NB4 (cell line): ENCODE data around the gene RPS27.
"Not testable (repeated sequence)": the region's sequence is repeated elsewhere in the genome, so short reads cannot be mapped to it uniquely, and the experiment has no call there.

Experiments
- DNase-seq: peaks from one replicate; pipeline ENCODE4 v3.0.0; 2010; ENCODE audit warnings: low read depth
- H3K4me3 ChIP-seq: one replicate; pipeline ENCODE4 v1.5.1; 2011; ENCODE audit warnings: mild to moderate bottlenecking, low read depth, low read length, moderate library complexity
- CTCF ChIP-seq: IDR thresholded peaks from one replicate; pipeline ENCODE4 v1.5.1; 2012; ENCODE audit warnings: low read depth, low read length
- MAX ChIP-seq: IDR thresholded peaks from 2 replicates; pipeline ENCODE4 v1.6.1; 2011; ENCODE audit warnings: low read depth, low read length
- MYC ChIP-seq: IDR thresholded peaks from 2 replicates; pipeline ENCODE4 v1.6.1; 2011; ENCODE audit warnings: low read depth, low read length
- POLR2A ChIP-seq: IDR thresholded peaks from 2 replicates; pipeline ENCODE4 v1.6.1; 2011; ENCODE audit warnings: mild to moderate bottlenecking; ENCODE audit not compliant: insufficient read length; ENCODE audit errors: extremely low read depth

Gene RPS27

GRCh38 chr1:153977250-153978240 lies 13.0 kb upstream of the RPS27 start, which contains the start of gene JTB:
Gene JTB, minus strand, starts transcription at chr1:153977674. Its CDS starts 422 bp downstream, at chr1:153977252.
- H3K4me3 ChIP-seq = peak within 1 kb of the TSS; percentile 91
- peak; percentile 90 for DNase-seq
- TF ChIP-seq MAX = peak; percentile 69
- peak; percentile 86 for TF ChIP-seq MYC
- TF ChIP-seq POLR2A = peak; percentile 91
- no peak for TF ChIP-seq CTCF

- DNase-seq = no peak
- TF ChIP-seq POLR2A = no peak
- TF ChIP-seq MYC = no peak
- no peak for TF ChIP-seq MAX
- TF ChIP-seq CTCF = no peak
- peak overlapping the region; percentile 91 for H3K4me3 ChIP-seq
These were observed 12.2 kb upstream of the RPS27 start for GRCh38 chr1:153978274-153978909.

- H3K4me3 ChIP-seq, DNase-seq: not testable (repeated sequence)
These were observed 11.5 kb upstream of the RPS27 start for GRCh38 chr1:153979091-153979490.

- not testable (repeated sequence) for H3K4me3 ChIP-seq, DNase-seq
These were observed 8.8 kb upstream of the RPS27 start for GRCh38 chr1:153981735-153982134.

- peak overlapping the region; percentile 69 for H3K4me3 ChIP-seq
- no peak for DNase-seq
- TF ChIP-seq POLR2A = no peak
These were observed 6.3 kb upstream of the RPS27 start for GRCh38 chr1:153984123-153984894.

GRCh38 chr1:153985341-153985912 lies 5.1 kb upstream of the RPS27 start:
- peak overlapping the region; percentile 69 for H3K4me3 ChIP-seq
- DNase-seq = peak; percentile 90
- TF ChIP-seq MYC = no peak
- TF ChIP-seq MAX = no peak
- TF ChIP-seq CTCF = no peak
- no peak for TF ChIP-seq POLR2A
